CD8-positive, alpha-beta memory T cell (primary cell): ENCODE results near the gene SSBP3. TPM values are rescaled to one million over a fixed set of nuclear protein-coding genes. Genes with fewer than 3 reads are reported as not detected.

Experiments
- CTCF ChIA-PET: fragments of 350-600 bp; sonication (Branson Sonifier 250); formaldehyde crosslinking; loops from one replicate; lab custom pipeline; 2021; ENCODE audit warnings: antibody characterized with exemption; lab: Charles Lee
- POLR2A ChIA-PET: fragments of 350-600 bp; sonication (Branson Sonifier 250); formaldehyde crosslinking; loops from one replicate; lab custom pipeline; 2021; ENCODE audit warnings: antibody characterized with exemption; lab: Charles Lee
- DNase-seq, 5 donors: peaks; one replicate each; pipeline versions ENCODE4 v3.0.0 to v3.0.0-alpha.2; 2020 to 2022; ENCODE audit warnings: mixed read lengths in 1 of 5
- H3K27ac ChIP-seq: one replicate; pipeline ENCODE4 v1.7.0; 2013; ENCODE audit warnings: low read depth, mild to moderate bottlenecking, low read length, moderate library complexity
- H3K27me3 ChIP-seq: 2 replicates; pipeline ENCODE4 v1.7.0; 2013; ENCODE audit warnings: low read length, mild to moderate bottlenecking; ENCODE audit not compliant: insufficient read depth, poor library complexity, severe bottlenecking
- H3K36me3 ChIP-seq: 2 replicates; pipeline ENCODE4 v1.7.0; 2013; ENCODE audit warnings: mild to moderate bottlenecking, low read length, moderate library complexity; ENCODE audit not compliant: insufficient read depth
- H3K4me1 ChIP-seq: 2 replicates; pipeline ENCODE4 v1.7.0; 2013; ENCODE audit warnings: mild to moderate bottlenecking, low read length, moderate library complexity; ENCODE audit not compliant: insufficient read depth
- H3K4me3 ChIP-seq: 2 replicates; pipeline ENCODE4 v1.7.0; 2013; ENCODE audit warnings: mild to moderate bottlenecking, low read length
- H3K9me3 ChIP-seq: 2 replicates; pipeline ENCODE4 v1.7.0; 2013; ENCODE audit warnings: mild to moderate bottlenecking, low read length
- H3K27ac Mint-ChIP-seq, 8 donors: one replicate each; pipeline ENCODE4 v1.8.0; 2020 to 2021; ENCODE audit warnings: mixed read lengths in 8 of 8, mild to moderate bottlenecking in 6 of 8, inconsistent platforms in 3 of 8, moderate library complexity in 3 of 8
- H3K27me3 Mint-ChIP-seq, 2 donors: one replicate each; pipeline ENCODE4 v1.8.0; 2020 to 2021; ENCODE audit warnings: mixed read lengths in 2 of 2, mild to moderate bottlenecking in 1 of 2, moderate library complexity in 1 of 2
- H3K36me3 Mint-ChIP-seq, 3 donors: one replicate each; pipeline ENCODE4 v1.8.0; 2020 to 2021; ENCODE audit warnings: mixed read lengths in 3 of 3, inconsistent platforms in 1 of 3, mild to moderate bottlenecking in 1 of 3
- H3K4me1 Mint-ChIP-seq, 3 donors: one replicate each; pipeline ENCODE4 v1.8.0; 2020 to 2021; ENCODE audit warnings: mixed read lengths in 3 of 3, inconsistent platforms in 1 of 3, mild to moderate bottlenecking in 1 of 3
- H3K4me3 Mint-ChIP-seq, 7 donors: one replicate each; pipeline ENCODE4 v1.8.0; 2020 to 2021; ENCODE audit warnings: mixed read lengths in 7 of 7, mild to moderate bottlenecking in 6 of 7, moderate library complexity in 4 of 7, inconsistent platforms in 2 of 7
- H3K9me3 Mint-ChIP-seq, 5 donors: one replicate each; pipeline ENCODE4 v1.8.0; 2020 to 2022; ENCODE audit warnings: mixed read lengths in 5 of 5, mild to moderate bottlenecking in 3 of 5, moderate library complexity in 2 of 5, inconsistent platforms in 1 of 5
- polyA plus RNA-seq: library from polyadenylated mRNA; unstranded; fragments of 300-500 nt; fragmentation: Illumina TruSeq; gene quantifications from one replicate; pipeline ENCODE4 v1.2.3, GENCODE V29; 2021
- total RNA-seq, 2 experiments: library from RNA; stranded (reverse); gene quantifications; one replicate each; pipeline ENCODE4 v1.2.3, GENCODE V29; 2021

The SSBP3 gene
- total and polyA plus RNA-seq, 3 experiments from 2014 or later = 17.6 to 52.7 (median 41.6) TPM

- no peak overlapping the region for H3K4me3 Mint-ChIP-seq
- H3K36me3 Mint-ChIP-seq = peaks cover 0 to 29% (median 10%) of the 10 kb centered on the region in 3 donors
- DNase-seq = no peak
- H3K9me3 Mint-ChIP-seq = no peaks in the 10 kb centered on the region
- H3K27me3 Mint-ChIP-seq = no peaks in the 10 kb centered on the region
- H3K4me1 Mint-ChIP-seq = peaks cover 24 to 40% (median 35%) of the 10 kb centered on the region in 3 donors
- Histone ChIP-seq H3K4me3 (no peak overlapping the region), H3K9me3 (no peaks in the 10 kb centered on the region), H3K27ac (no peak overlapping the region), H3K27me3 (no peaks in the 10 kb centered on the region), H3K4me1 (peaks cover 39% of the 10 kb centered on the region), H3K36me3 (no peaks in the 10 kb centered on the region)
- ChIA-PET POLR2A (no interaction called here), CTCF (interaction anchor here (1.2 kb wide), 1 partner anchor 13 kb away, joined by 3 read pairs; no protein-coding TSS in a partner anchor)
- peak overlapping the region in 3 of 8 donors; percentile 51 to 73 (median 72) for H3K27ac Mint-ChIP-seq
These were observed 131.3 kb downstream of the SSBP3 start for GRCh38 chr1:54274881-54275280.

- no peak overlapping the region for H3K4me3 ChIP-seq
- no peaks in the 10 kb centered on the region for H3K27me3 ChIP-seq
- no peak overlapping the region for H3K27ac ChIP-seq
- H3K36me3 Mint-ChIP-seq = peaks cover 0 to 25% (median 9%) of the 10 kb centered on the region in 3 donors
- POLR2A ChIA-PET = no interaction called here
- peaks cover 22 to 40% (median 35%) of the 10 kb centered on the region in 3 donors for H3K4me1 Mint-ChIP-seq
- H3K9me3 Mint-ChIP-seq = no peaks in the 10 kb centered on the region
- no peaks in the 10 kb centered on the region for H3K9me3 ChIP-seq
- H3K4me3 Mint-ChIP-seq = no peak overlapping the region
- peaks cover 35% of the 10 kb centered on the region for H3K4me1 ChIP-seq
- CTCF ChIA-PET = no interaction called here
- H3K36me3 ChIP-seq = no peaks in the 10 kb centered on the region
- peak overlapping the region in 3 of 8 donors; percentile 51 to 73 (median 72) for H3K27ac Mint-ChIP-seq
- no peaks in the 10 kb centered on the region for H3K27me3 Mint-ChIP-seq
- no peak for DNase-seq
These were observed 131.7 kb downstream of the SSBP3 start for GRCh38 chr1:54274448-54274847.

- H3K4me3 ChIP-seq = no peak overlapping the region
- no peaks in the 10 kb centered on the region for H3K27me3 ChIP-seq
- ChIA-PET POLR2A (no interaction called here), CTCF (no interaction called here)
- H3K27ac ChIP-seq = peak overlapping the region; percentile 8
- H3K4me1 ChIP-seq = peaks cover 29% of the 10 kb centered on the region
- Mint-ChIP-seq H3K27me3 (no peaks in the 10 kb centered on the region), H3K27ac (no peak overlapping the region), H3K4me3 (no peak overlapping the region), H3K36me3 (peaks cover 0 to 23% (median 9%) of the 10 kb centered on the region in 3 donors), H3K4me1 (peaks cover 22 to 47% (median 41%) of the 10 kb centered on the region in 3 donors), H3K9me3 (no peaks in the 10 kb centered on the region)
- DNase-seq = no peak
- H3K36me3 ChIP-seq = no peaks in the 10 kb centered on the region
- H3K9me3 ChIP-seq = no peaks in the 10 kb centered on the region
These were observed 132.4 kb downstream of the SSBP3 start for GRCh38 chr1:54273795-54274163.

DNA sequence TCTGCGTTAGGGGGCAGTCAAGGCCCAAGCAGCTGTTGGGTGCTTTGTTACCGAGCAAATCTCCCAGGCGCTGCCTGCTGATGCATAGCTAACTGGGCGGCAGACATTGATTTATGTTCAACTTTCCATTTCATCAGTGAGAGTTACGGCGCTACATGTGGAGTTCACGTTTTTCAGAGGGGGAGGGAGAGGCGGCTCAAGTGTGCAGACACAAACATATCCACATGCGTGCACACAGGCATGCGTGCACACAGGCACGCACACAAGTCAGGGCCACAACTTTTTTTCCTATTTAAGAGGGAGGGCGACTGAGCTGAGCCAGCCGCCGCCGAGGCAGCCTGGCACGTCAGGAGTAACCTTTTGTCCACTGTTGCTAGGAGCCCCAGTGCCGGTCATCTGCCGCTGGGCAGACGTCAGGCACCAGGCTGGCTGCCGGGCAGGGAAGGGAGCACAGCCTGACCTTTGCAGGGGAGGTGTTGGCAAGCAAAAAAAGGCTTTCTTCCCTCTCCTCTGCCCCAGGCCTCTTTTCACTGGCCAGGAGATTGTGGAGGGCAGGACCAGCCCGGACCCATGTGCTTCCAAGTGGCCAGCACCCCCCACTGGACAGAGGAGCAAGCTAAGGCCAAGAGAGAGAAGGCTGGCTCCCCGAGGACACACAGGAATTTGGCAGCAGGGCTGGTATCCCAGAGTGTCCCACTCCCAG lies 133.0 kb downstream of the SSBP3 start:
- Histone ChIP-seq H3K4me1 (peaks cover 24% of the 10 kb centered on the region), H3K36me3 (no peaks in the 10 kb centered on the region), H3K9me3 (no peaks in the 10 kb centered on the region), H3K4me3 (no peak overlapping the region), H3K27me3 (no peaks in the 10 kb centered on the region), H3K27ac (peak overlapping the region; percentile 8)
- Mint-ChIP-seq H3K4me3 (peak overlapping the region in 1 of 7 donors; percentile 15), H3K9me3 (no peaks in the 10 kb centered on the region), H3K36me3 (peaks cover 0 to 23% (median 9%) of the 10 kb centered on the region in 3 donors), H3K27me3 (no peaks in the 10 kb centered on the region), H3K27ac (peak overlapping the region in 1 of 8 donors; percentile 42), H3K4me1 (peaks cover 22 to 48% (median 43%) of the 10 kb centered on the region in 3 donors)
- ChIA-PET CTCF (no interaction called here), POLR2A (no interaction called here)
- DNase-seq = no peak

DNA sequence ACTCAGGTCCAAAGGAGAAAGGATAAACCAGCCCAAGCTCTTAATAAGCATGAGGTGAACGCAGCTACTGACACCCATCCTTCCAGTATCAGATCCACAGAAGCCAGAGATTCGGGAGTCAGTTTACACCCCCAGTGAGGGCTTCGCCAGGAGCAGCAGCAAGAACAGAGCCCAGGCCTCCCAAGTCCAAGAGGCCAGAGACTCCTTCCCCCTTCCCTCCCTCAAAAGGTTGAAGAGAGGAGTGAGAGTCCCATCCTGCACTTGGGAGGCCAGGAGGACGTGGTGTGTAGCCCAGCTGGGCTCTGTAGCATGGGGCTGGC lies 133.5 kb downstream of the SSBP3 start:
- DNase-seq = no peak
- Histone ChIP-seq H3K4me1 (peaks cover 19% of the 10 kb centered on the region), H3K9me3 (no peaks in the 10 kb centered on the region), H3K4me3 (no peak overlapping the region), H3K27ac (no peak overlapping the region), H3K27me3 (no peaks in the 10 kb centered on the region), H3K36me3 (no peaks in the 10 kb centered on the region)
- ChIA-PET POLR2A (interaction anchor here (0.6 kb wide), 1 partner anchor 132 kb away, joined by 7 read pairs; no protein-coding TSS in a partner anchor), CTCF (no interaction called here)
- Mint-ChIP-seq H3K36me3 (peaks cover 0 to 23% (median 9%) of the 10 kb centered on the region in 3 donors), H3K4me3 (no peak overlapping the region), H3K4me1 (peaks cover 21 to 46% (median 42%) of the 10 kb centered on the region in 3 donors), H3K27me3 (no peaks in the 10 kb centered on the region), H3K9me3 (no peaks in the 10 kb centered on the region), H3K27ac (peak overlapping the region in 1 of 8 donors; percentile 56)

DNA sequence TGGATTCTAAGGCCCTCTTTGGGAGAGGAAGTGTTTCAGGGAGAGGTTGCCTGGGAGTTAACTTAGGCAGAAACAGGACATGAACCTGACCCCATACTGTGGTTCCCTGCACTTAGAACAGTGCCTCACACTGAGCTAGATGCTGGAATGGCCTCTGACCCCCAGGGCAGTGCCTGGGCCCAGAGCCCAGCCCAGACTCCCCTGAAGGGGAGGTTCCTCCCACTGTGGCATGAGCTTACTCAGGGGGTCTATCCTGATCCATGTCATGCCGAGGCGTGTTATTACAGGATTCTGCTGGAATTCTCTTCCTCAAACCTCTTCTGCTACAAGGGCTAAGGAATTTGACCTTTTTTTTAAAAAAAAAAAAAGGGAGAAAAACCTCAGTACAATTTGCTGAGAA lies 134.1 kb downstream of the SSBP3 start:
- H3K27me3 Mint-ChIP-seq = no peaks in the 10 kb centered on the region
- H3K4me1 ChIP-seq = peaks cover 13% of the 10 kb centered on the region
- POLR2A ChIA-PET = interaction anchor here (0.6 kb wide), 1 partner anchor 133 kb away, joined by 7 read pairs; no protein-coding TSS in a partner anchor
- peaks cover 18 to 46% (median 41%) of the 10 kb centered on the region in 3 donors for H3K4me1 Mint-ChIP-seq
- H3K4me3 ChIP-seq = no peak overlapping the region
- no peak overlapping the region for H3K4me3 Mint-ChIP-seq
- peaks cover 0 to 23% (median 6%) of the 10 kb centered on the region in 3 donors for H3K36me3 Mint-ChIP-seq
- no peaks in the 10 kb centered on the region for H3K9me3 Mint-ChIP-seq
- no peak overlapping the region for H3K27ac ChIP-seq
- CTCF ChIA-PET = no interaction called here
- peak overlapping the region in 2 of 8 donors; percentile 10 to 17 for H3K27ac Mint-ChIP-seq
- H3K36me3 ChIP-seq = no peaks in the 10 kb centered on the region
- H3K9me3 ChIP-seq = no peaks in the 10 kb centered on the region
- H3K27me3 ChIP-seq = no peaks in the 10 kb centered on the region
- no peak for DNase-seq

DNA sequence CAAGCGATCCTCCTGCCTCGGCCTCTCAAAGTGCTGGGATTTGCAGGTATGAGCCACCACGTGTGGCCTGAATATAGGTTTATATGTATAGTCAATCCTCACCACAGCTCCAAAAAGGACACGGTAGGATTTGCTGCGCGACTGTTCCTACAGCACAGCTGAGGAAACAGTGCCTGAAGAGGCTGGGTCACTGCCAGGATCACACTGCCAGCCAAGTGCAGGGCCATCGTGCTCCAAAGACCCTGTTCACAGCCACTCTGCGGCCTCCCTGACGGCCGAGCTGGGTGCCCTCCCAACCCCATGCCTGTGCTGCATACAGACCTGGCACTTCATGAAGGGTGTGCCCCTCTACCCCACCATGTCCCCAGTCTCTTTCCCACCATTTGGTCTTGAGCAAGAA lies 134.9 kb downstream of the SSBP3 start:
- H3K36me3 Mint-ChIP-seq = peaks cover 0 to 20% (median 3%) of the 10 kb centered on the region in 3 donors
- no peaks in the 10 kb centered on the region for H3K27me3 ChIP-seq
- no peak for DNase-seq
- H3K36me3 ChIP-seq = no peaks in the 10 kb centered on the region
- CTCF ChIA-PET = interaction anchor here (1.1 kb wide), 1 partner anchor 218 kb away, joined by 3 read pairs; no protein-coding TSS in a partner anchor
- no peaks in the 10 kb centered on the region for H3K9me3 Mint-ChIP-seq
- H3K27me3 Mint-ChIP-seq = no peaks in the 10 kb centered on the region
- H3K27ac ChIP-seq = no peak overlapping the region
- peaks cover 5% of the 10 kb centered on the region for H3K4me1 ChIP-seq
- H3K4me1 Mint-ChIP-seq = peaks cover 14 to 43% (median 38%) of the 10 kb centered on the region in 3 donors
- peak overlapping the region in 2 of 8 donors; percentile 36 to 43 for H3K27ac Mint-ChIP-seq
- no peaks in the 10 kb centered on the region for H3K9me3 ChIP-seq
- no peak overlapping the region for H3K4me3 ChIP-seq
- no peak overlapping the region for H3K4me3 Mint-ChIP-seq
- POLR2A ChIA-PET = no interaction called here

- Histone ChIP-seq H3K27me3 (no peaks in the 10 kb centered on the region), H3K4me1 (no peaks in the 10 kb centered on the region), H3K27ac (no peak overlapping the region), H3K36me3 (no peaks in the 10 kb centered on the region), H3K9me3 (no peaks in the 10 kb centered on the region), H3K4me3 (no peak overlapping the region)
- Mint-ChIP-seq H3K36me3 (peaks cover 0 to 20% (median 3%) of the 10 kb centered on the region in 3 donors), H3K4me1 (peaks cover 14 to 44% (median 40%) of the 10 kb centered on the region in 3 donors), H3K4me3 (no peak overlapping the region), H3K9me3 (no peaks in the 10 kb centered on the region), H3K27ac (no peak overlapping the region), H3K27me3 (no peaks in the 10 kb centered on the region)
- ChIA-PET CTCF (interaction anchor here (1.1 to 2.1 kb wide), 2 partner anchors 16 to 218 kb away, joined by 3 to 5 read pairs; no protein-coding TSS in a partner anchor), POLR2A (no interaction called here)
- no peak for DNase-seq
These were observed 135.7 kb downstream of the SSBP3 start for GRCh38 chr1:54270543-54270942.
